B cell (primary cell): Measurements from ENCODE around the gene MYO1H. TPM values are rescaled to one million over a fixed set of nuclear protein-coding genes. Genes with fewer than 3 reads are reported as not detected.

Experiments
- ATAC-seq: fragments of 200-7000 bp; cut with Tn5 transposase; one replicate; pipeline ENCODE4 v1.10.0; 2021; ENCODE audit warnings: low read depth, mild to moderate bottlenecking, moderate number of reproducible peaks, moderate library complexity
- CTCF ChIA-PET: fragments of 350-600 bp; sonication (Branson Sonifier 250); formaldehyde crosslinking; loops from one replicate; lab custom pipeline; 2021; ENCODE audit warnings: antibody characterized with exemption, inconsistent platforms; lab: Charles Lee
- POLR2A ChIA-PET: fragments of 350-600 bp; sonication (Branson Sonifier 250); formaldehyde crosslinking; loops from one replicate; lab custom pipeline; 2021; ENCODE audit warnings: antibody characterized with exemption; lab: Charles Lee
- DNase-seq: peaks from one replicate; pipeline ENCODE4 v3.0.0; 2013
- H2AFZ ChIP-seq: 2 replicates; pipeline ENCODE4 v1.6.1; 2012; ENCODE audit warnings: mild to moderate bottlenecking, low read depth, low read length; ENCODE audit not compliant: insufficient read depth, poor library complexity, severe bottlenecking
- H3K27ac ChIP-seq, 2 donors: 1 replicate in 1 of 2; 2 replicates in 1 of 2; pipeline ENCODE4 v1.5.1; 2012 to 2013; ENCODE audit warnings: low read length in 2 of 2, mild to moderate bottlenecking in 2 of 2, moderate library complexity in 1 of 2
- H3K27me3 ChIP-seq, 4 experiments: fragments of 200-600 bp in 1 of 4; sonication (generic) in 1 of 4; replicated peaks in 1 of 4; 1 replicate in 2 of 4; 2 replicates in 2 of 4; pipeline versions ENCODE4 v1.6.1 to v1.7.0; 2013 to 2016; ENCODE audit warnings: low read length in 3 of 4, mild to moderate bottlenecking in 2 of 4, mixed read lengths in 1 of 4, moderate library complexity in 1 of 4; ENCODE audit not compliant: insufficient read depth in 4 of 4, control insufficient read depth in 3 of 4; ENCODE audit errors: control extremely low read depth in 1 of 4
- H3K36me3 ChIP-seq, 2 experiments: replicated peaks in 1 of 2; 1 replicate in 1 of 2; 2 replicates in 1 of 2; pipeline versions ENCODE4 v1.6.1 to v1.7.1; 2013; ENCODE audit warnings: low read length in 1 of 2; ENCODE audit not compliant: insufficient read depth in 2 of 2, control insufficient read depth in 1 of 2; ENCODE audit errors: control extremely low read depth in 1 of 2, extremely low read depth in 1 of 2
- H3K4me1 ChIP-seq, 2 donors: fragments of 200-600 bp in 1 of 2; sonication (generic) in 1 of 2; 1 replicate in 1 of 2; 2 replicates in 1 of 2; pipeline versions ENCODE4 v1.5.1 to v1.6.1; 2013 to 2017; ENCODE audit warnings: low read length in 2 of 2; ENCODE audit not compliant: control insufficient read depth in 2 of 2, insufficient read depth in 2 of 2
- H3K4me2 ChIP-seq: replicated peaks from 2 replicates; pipeline ENCODE3; 2012; ENCODE audit warnings: mild to moderate bottlenecking, low read depth, low read length; ENCODE audit not compliant: poor library complexity, severe bottlenecking
- H3K4me3 ChIP-seq, 5 experiments: fragments of 200-600 bp in 1 of 5; sonication (generic) in 1 of 5; 1 replicate in 3 of 5; 2 replicates in 2 of 5; pipeline versions ENCODE4 v1.5.1 to v1.7.0; 2011 to 2016; ENCODE audit warnings: low read length in 4 of 5, mild to moderate bottlenecking in 4 of 5, low read depth in 2 of 5, control low read depth in 1 of 5, moderate library complexity in 1 of 5; ENCODE audit not compliant: insufficient read depth in 1 of 5; ENCODE audit errors: control extremely low read depth in 1 of 5, extremely low read depth in 1 of 5
- H3K79me2 ChIP-seq: fragments of 200-600 bp; sonication (generic); one replicate; pipeline ENCODE4 v1.6.0; 2016; ENCODE audit warnings: low read length; ENCODE audit not compliant: control insufficient read depth, insufficient read depth
- H3K9ac ChIP-seq: fragments of 200-600 bp; sonication (generic); 2 replicates; pipeline ENCODE4 v1.6.1; 2017; ENCODE audit warnings: mild to moderate bottlenecking, low read length, moderate library complexity
- H3K9me3 ChIP-seq, 3 donors: one replicate each; pipeline versions ENCODE4 v1.6.1 to v1.7.1; 2013; ENCODE audit warnings: low read length in 2 of 3; ENCODE audit not compliant: control insufficient read depth in 2 of 3, insufficient read depth in 1 of 3; ENCODE audit errors: control extremely low read depth in 1 of 3
- H4K20me1 ChIP-seq: 2 replicates; pipeline ENCODE4 v1.6.0; 2012; ENCODE audit warnings: mild to moderate bottlenecking, low read length; ENCODE audit not compliant: insufficient read depth, control insufficient read depth, poor library complexity, severe bottlenecking
- H3K27ac Mint-ChIP-seq: one replicate; pipeline ENCODE4 v1.8.0; 2021; ENCODE audit warnings: mixed read lengths
- H3K27me3 Mint-ChIP-seq: one replicate; pipeline ENCODE4 v1.8.0; 2021; ENCODE audit warnings: mixed read lengths
- H3K4me1 Mint-ChIP-seq: one replicate; pipeline ENCODE4 v1.8.0; 2021; ENCODE audit warnings: mixed read lengths
- H3K4me3 Mint-ChIP-seq: one replicate; pipeline ENCODE4 v1.8.0; 2021; ENCODE audit warnings: mixed read lengths
- H3K9me3 Mint-ChIP-seq: one replicate; pipeline ENCODE4 v1.8.0; 2022; ENCODE audit warnings: mixed read lengths; ENCODE audit not compliant: insufficient read depth
- EZH2 ChIP-seq: IDR thresholded peaks from 2 replicates; pipeline ENCODE4 v1.6.1; 2012; ENCODE audit warnings: borderline replicate concordance, low read depth, mild to moderate bottlenecking, moderate library complexity, low read length; ENCODE audit not compliant: insufficient read depth, poor library complexity, severe bottlenecking
- WGBS: methylation state at CpG from one replicate; pipeline ENCODE4 v1.1.5; 2013; ENCODE audit warnings: missing lambda C conversion rate; ENCODE audit not compliant: insufficient coverage; 5-methylcytosine and 5-hydroxymethylcytosine counted together
- intact Hi-C: fragments of 100-400 bp; cut with micrococcal nuclease; formaldehyde crosslinking; loops from one replicate; pipeline ENCODE4 v1.10.0; 2022
- polyA plus RNA-seq: library from polyadenylated mRNA; depleted of rRNA; stranded (reverse); fragments of >200 nt; gene quantifications from 2 replicates; pipeline ENCODE4 v1.2.3, GENCODE V29; 2012
- total RNA-seq, 2 donors: library from RNA; stranded (reverse); fragments of 120-200 nt in 1 of 2; gene quantifications; 1 replicate in 1 of 2; 2 replicates in 1 of 2; pipeline versions ENCODE4 v1.2.3 to v1.2.4, GENCODE V29; 2013 to 2022
- TF ChIP-seq, protein P1 (sequence below): fragments of 200-600 bp; IDR thresholded peaks from one replicate; pipeline ENCODE4 v1.8.0; 2022; ENCODE audit warnings: antibody characterized with exemption, mild to moderate bottlenecking

The MYO1H gene
- total and polyA plus RNA-seq, 2 donors (not counting 1 experiment from before 2014, with no cell fraction given): not detected

DNA sequence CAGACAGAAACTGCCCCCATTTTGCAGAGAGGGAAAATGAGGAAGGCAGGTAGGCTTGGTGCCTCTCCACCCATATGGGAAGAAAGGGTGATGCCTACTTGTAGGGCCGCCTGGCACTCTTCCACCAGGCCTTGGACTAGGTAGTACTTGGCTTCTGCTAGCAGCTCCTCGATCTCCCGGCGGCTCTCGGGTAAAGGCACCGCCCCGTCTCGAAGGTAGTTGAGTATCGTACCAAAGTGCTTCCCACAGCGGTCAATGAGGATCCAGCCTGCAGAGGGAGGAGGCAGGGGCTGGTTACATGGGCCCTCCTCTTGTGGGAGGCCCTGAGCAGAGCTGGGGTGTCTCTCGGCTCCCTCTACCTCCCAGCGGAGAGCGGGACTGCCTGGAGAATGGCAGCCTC lies 112.8 kb downstream of the MYO1H start:
- Mint-ChIP-seq H3K4me3 (no peak overlapping the region), H3K4me1 (peaks cover 21% of the 10 kb centered on the region), H3K27ac (no peak overlapping the region), H3K9me3 (no peaks in the 10 kb centered on the region), H3K27me3 (no peaks in the 10 kb centered on the region)
- WGBS: 91% methylated on average over 13 of the region's 13 CpGs
- H3K4me1 ChIP-seq: peaks cover 8 to 11% of the 10 kb centered on the region in 2 donors
- peaks cover 13 to 37% of the 10 kb centered on the region in 2 experiments for H3K36me3 ChIP-seq
- TF ChIP-seq, protein P1, sequence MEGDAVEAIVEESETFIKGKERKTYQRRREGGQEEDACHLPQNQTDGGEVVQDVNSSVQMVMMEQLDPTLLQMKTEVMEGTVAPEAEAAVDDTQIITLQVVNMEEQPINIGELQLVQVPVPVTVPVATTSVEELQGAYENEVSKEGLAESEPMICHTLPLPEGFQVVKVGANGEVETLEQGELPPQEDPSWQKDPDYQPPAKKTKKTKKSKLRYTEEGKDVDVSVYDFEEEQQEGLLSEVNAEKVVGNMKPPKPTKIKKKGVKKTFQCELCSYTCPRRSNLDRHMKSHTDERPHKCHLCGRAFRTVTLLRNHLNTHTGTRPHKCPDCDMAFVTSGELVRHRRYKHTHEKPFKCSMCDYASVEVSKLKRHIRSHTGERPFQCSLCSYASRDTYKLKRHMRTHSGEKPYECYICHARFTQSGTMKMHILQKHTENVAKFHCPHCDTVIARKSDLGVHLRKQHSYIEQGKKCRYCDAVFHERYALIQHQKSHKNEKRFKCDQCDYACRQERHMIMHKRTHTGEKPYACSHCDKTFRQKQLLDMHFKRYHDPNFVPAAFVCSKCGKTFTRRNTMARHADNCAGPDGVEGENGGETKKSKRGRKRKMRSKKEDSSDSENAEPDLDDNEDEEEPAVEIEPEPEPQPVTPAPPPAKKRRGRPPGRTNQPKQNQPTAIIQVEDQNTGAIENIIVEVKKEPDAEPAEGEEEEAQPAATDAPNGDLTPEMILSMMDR: no peak
- no peak for TF ChIP-seq EZH2
- ATAC-seq: no peak
- no peak overlapping the region for H3K4me3 ChIP-seq
- no peak for DNase-seq
- no peaks in the 10 kb centered on the region for H3K27me3 ChIP-seq
- no peaks in the 10 kb centered on the region for H3K9me3 ChIP-seq
- H2AFZ ChIP-seq: no peak overlapping the region
- peak overlapping the region in 1 of 2 donors; percentile 35 for H3K27ac ChIP-seq
- no peak overlapping the region for H3K4me2 ChIP-seq
- peaks cover 54% of the 10 kb centered on the region for H3K79me2 ChIP-seq
- H3K9ac ChIP-seq: no peak overlapping the region
- ChIA-PET POLR2A (no interaction called here), CTCF (interaction anchor here (0.5 kb wide), 1 partner anchor 89 kb away, joined by 3 read pairs; no protein-coding TSS in a partner anchor)
- peaks cover 30% of the 10 kb centered on the region for H4K20me1 ChIP-seq
- intact Hi-C loops: no loop called here

DNA sequence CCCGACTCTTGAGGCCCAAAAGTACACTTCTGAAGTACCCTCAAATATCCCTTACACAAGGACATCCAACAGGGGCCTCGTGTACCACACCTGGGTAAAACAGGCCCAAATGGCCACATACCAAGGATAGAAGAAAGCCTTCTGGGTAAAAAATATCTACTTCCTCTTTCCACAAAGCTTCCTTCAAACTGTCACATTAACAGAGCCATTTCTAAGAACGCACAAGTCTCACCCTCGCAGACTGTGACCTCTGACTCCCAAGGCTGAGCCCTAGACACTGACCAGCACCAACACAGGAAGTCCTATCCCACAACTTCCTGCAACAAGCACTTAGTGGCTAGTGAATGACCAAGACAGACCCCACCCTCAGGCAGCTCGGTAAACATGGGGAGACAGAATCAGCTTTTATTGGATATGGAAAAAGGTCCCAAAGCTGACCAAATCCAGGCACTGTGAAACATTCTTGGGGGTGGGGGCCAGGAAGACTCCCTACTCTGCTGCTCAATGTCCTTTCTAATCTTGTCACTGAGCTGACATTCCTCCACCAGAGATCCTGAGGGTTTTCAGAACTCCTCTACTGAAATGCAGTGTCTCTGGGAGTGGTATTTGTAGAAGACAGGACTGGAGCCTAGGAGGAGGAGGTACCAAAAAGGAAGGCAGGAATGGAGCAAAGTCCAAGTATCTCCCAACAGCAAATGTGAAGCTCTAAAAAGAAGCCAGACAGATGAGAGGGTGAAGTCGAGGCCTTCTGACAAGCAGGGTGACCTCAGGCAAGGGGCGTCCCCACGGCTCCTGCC lies 113.5 kb downstream of the MYO1H start:
- Histone ChIP-seq H3K27me3 (no peaks in the 10 kb centered on the region), H2AFZ (peak overlapping the region; percentile 53), H3K4me2 (peak overlapping the region; percentile 44), H3K9me3 (no peaks in the 10 kb centered on the region), H3K36me3 (peaks cover 9 to 33% of the 10 kb centered on the region in 2 experiments), H3K27ac (peak overlapping the region; percentile 1 to 35), H4K20me1 (peaks cover 38% of the 10 kb centered on the region), H3K4me1 (peaks cover 8 to 11% of the 10 kb centered on the region in 2 donors), H3K9ac (peak overlapping the region; percentile 31), H3K79me2 (peaks cover 61% of the 10 kb centered on the region), H3K4me3 (no peak overlapping the region)
- Mint-ChIP-seq H3K4me1 (peaks cover 21% of the 10 kb centered on the region), H3K27me3 (no peaks in the 10 kb centered on the region), H3K27ac (peak overlapping the region; percentile 73), H3K9me3 (no peaks in the 10 kb centered on the region), H3K4me3 (no peak overlapping the region)
- no peak for TF ChIP-seq EZH2
- TF ChIP-seq, protein P1: no peak
- POLR2A ChIA-PET: no interaction called here
- CTCF ChIA-PET: no interaction called here
- DNase-seq: peak; percentile 32
- intact Hi-C loops: no loop called here
- WGBS: 71% methylated on average over 6 of the region's 8 CpGs
- peak; percentile 21 for ATAC-seq
